Left lung (tissue), 10 donors: ENCODE measurements around the gene JMY. TPM values are rescaled to one million over a fixed set of nuclear protein-coding genes. Genes with fewer than 3 reads are reported as not detected.
A peak's percentile ranks its signal among the peaks of the same experiment; 100 is the strongest.
"Not testable (repeated sequence)": the region's sequence is repeated elsewhere in the genome, so short reads cannot be mapped to it uniquely, and the experiment has no call there.

ENCODE experiments used
- ATAC-seq: fragments of 200-7000 bp; cut with Tn5 transposase; one replicate; pipeline ENCODE4 v1.9.1; 2020; ENCODE audit warnings: moderate library complexity
- DNase-seq, 4 donors: peaks; one replicate each; pipeline ENCODE4 v3.0.0-alpha.2; 2013 to 2020
- H3K27ac ChIP-seq, 2 donors: fragments of 200-600 bp; sonication (generic) in 1 of 2; one replicate each; pipeline versions ENCODE4 v1.5.0 to v1.8.0; 2020 to 2021
- H3K27me3 ChIP-seq, 2 donors: fragments of 200-600 bp; sonication (generic) in 1 of 2; one replicate each; pipeline versions ENCODE4 v1.5.0 to v1.8.0; 2020 to 2021
- H3K36me3 ChIP-seq, 2 donors: fragments of 200-600 bp; sonication (generic) in 1 of 2; one replicate each; pipeline versions ENCODE4 v1.5.0 to v1.8.0; 2020 to 2021
- H3K4me1 ChIP-seq, 2 donors: fragments of 200-600 bp; one replicate each; pipeline ENCODE4 v1.8.0; 2021
- H3K4me3 ChIP-seq, 2 donors: fragments of 200-600 bp; sonication (generic) in 1 of 2; one replicate each; pipeline versions ENCODE4 v1.5.0 to v1.8.0; 2020 to 2021; ENCODE audit warnings: mild to moderate bottlenecking in 1 of 2
- H3K9me3 ChIP-seq, 2 donors: fragments of 200-600 bp; sonication (generic) in 1 of 2; one replicate each; pipeline versions ENCODE4 v1.5.0 to v1.8.0; 2020 to 2021
- CTCF ChIP-seq, 2 donors: fragments of 200-600 bp; sonication (generic) in 1 of 2; IDR thresholded peaks; one replicate each; pipeline versions ENCODE4 v1.5.0 to v1.8.0; 2021; ENCODE audit warnings: antibody characterized with exemption in 2 of 2
- intact Hi-C, 2 donors: fragments of 100-400 bp; cut with DNase I; formaldehyde crosslinking; loops; one replicate each; pipeline versions ENCODE4 v1.11.2 to v1.14.2; 2022
- polyA plus RNA-seq, 6 donors: library from polyadenylated mRNA; unstranded; fragments of 120-200 nt; gene quantifications; one replicate each; pipeline ENCODE4 v1.2.1, GENCODE V29; 2013; ENCODE audit not compliant: insufficient read length in 6 of 6
- total RNA-seq, 2 donors: library from RNA; stranded (reverse); fragmentation: NEBNext Ultra II Directional; extraction: Animal tissue kit (Norgen Biotek cat#: 25700); gene quantifications; one replicate each; pipeline ENCODE4 v1.2.1, GENCODE V29; 2021
- donor health status: DM: no; HTN: yes; CAD: no.
- donor health status: DM: no; HTN: no; CAD: no.

Gene JMY
- total and polyA plus RNA-seq, 8 donors: 6.2 to 23.6 (median 17.5) TPM

GRCh38 chr5:79242242-79243039 is 6.5 kb downstream of the JMY start:
- ATAC-seq (no peak), DNase-seq (no peak)
- Histone ChIP-seq H3K4me3 (no peak overlapping the region), H3K9me3 (no peaks in the 10 kb centered on the region), H3K27me3 (peaks cover 0 to 7% of the 10 kb centered on the region in 2 donors), H3K36me3 (no peaks in the 10 kb centered on the region), H3K27ac (no peak overlapping the region), H3K4me1 (peaks cover 4 to 30% of the 10 kb centered on the region in 2 donors)
- intact Hi-C loops: no loop called here
- no peak for TF ChIP-seq CTCF (IDR thresholded peaks at IDR 0.05)

GRCh38 chr5:79243224-79243623 is 7.3 kb downstream of the JMY start:
- H3K9me3 ChIP-seq: no peaks in the 10 kb centered on the region
- no peak overlapping the region for H3K4me3 ChIP-seq
- intact Hi-C loops: no loop called here
- ATAC-seq: no peak
- H3K27ac ChIP-seq: no peak overlapping the region
- TF ChIP-seq CTCF (IDR thresholded peaks at IDR 0.05): no peak
- H3K36me3 ChIP-seq: no peaks in the 10 kb centered on the region
- DNase-seq: no peak
- peaks cover 4 to 22% of the 10 kb centered on the region in 2 donors for H3K4me1 ChIP-seq
- no peaks in the 10 kb centered on the region for H3K27me3 ChIP-seq

- DNase-seq, H3K9me3 ChIP-seq, H3K27me3 ChIP-seq, H3K4me1 ChIP-seq, H3K27ac ChIP-seq, intact Hi-C loops, H3K4me3 ChIP-seq, H3K36me3 ChIP-seq, ATAC-seq: not testable (repeated sequence)
These were observed 18.1 kb downstream of the JMY start for GRCh38 chr5:79254067-79254466.

- peak; percentile 27 to 31 for TF ChIP-seq CTCF (IDR thresholded peaks at IDR 0.05)
- peak; percentile 90 for ATAC-seq
- H3K27ac ChIP-seq: no peak overlapping the region
- no peaks in the 10 kb centered on the region for H3K9me3 ChIP-seq
- DNase-seq: no peak
- H3K4me1 ChIP-seq: no peaks in the 10 kb centered on the region
- H3K27me3 ChIP-seq: no peaks in the 10 kb centered on the region
- H3K36me3 ChIP-seq: no peaks in the 10 kb centered on the region
- H3K4me3 ChIP-seq: no peak overlapping the region
- intact Hi-C loops: no loop called here
These were observed 20.0 kb downstream of the JMY start for GRCh38 chr5:79255786-79256557.

- intact Hi-C loops: no loop called here
- no peaks in the 10 kb centered on the region for H3K9me3 ChIP-seq
These were observed 20.6 kb downstream of the JMY start for GRCh38 chr5:79256563-79256962.

More at GRCh38 chr5:79256563-79256962, 20.6 kb downstream of the JMY start:
- no peak overlapping the region for H3K4me3 ChIP-seq
- ATAC-seq (no peak), DNase-seq (no peak)
- no peak overlapping the region for H3K27ac ChIP-seq
- no peaks in the 10 kb centered on the region for H3K4me1 ChIP-seq
- no peaks in the 10 kb centered on the region for H3K27me3 ChIP-seq
- no peaks in the 10 kb centered on the region for H3K36me3 ChIP-seq
- TF ChIP-seq CTCF (IDR thresholded peaks at IDR 0.05): no peak
